Uterus (tissue), 2 donors: ENCODE results near the gene UNC13D.

Experiments used
- CTCF ChIP-seq, 4 experiments: fragments of 200-600 bp in 2 of 4; fragments of 450-650 bp in 2 of 4; sonication (generic) in 2 of 4; IDR thresholded peaks; one replicate each; pipeline ENCODE4 v1.5.1; 2016 to 2019; ENCODE audit warnings: antibody characterized with exemption in 4 of 4, mild to moderate bottlenecking in 2 of 4, moderate library complexity in 1 of 4
- POLR2A ChIP-seq, 2 donors: fragments of 450-650 bp; IDR thresholded peaks; one replicate each; pipeline ENCODE4 v1.6.1; 2016; ENCODE audit warnings: antibody characterized with exemption in 2 of 2, mild to moderate bottlenecking in 1 of 2, moderate library complexity in 1 of 2

GRCh38 chr17:75877752-75878173 is 33.6 kb upstream of the UNC13D start:
- peak in 3 of 4 experiments; percentile 53 to 74 (median 54) for TF ChIP-seq CTCF (IDR thresholded peaks at IDR 0.05)
- no peak for TF ChIP-seq POLR2A (IDR thresholded peaks at IDR 0.05)
